AG09319 (cell line): ENCODE data around the gene F2.

Experiments used
- DNase-seq: peaks from one replicate; pipeline ENCODE4 v3.0.0-alpha.2; 2010; ENCODE audit warnings: low read depth; ENCODE audit errors: extremely low read depth
- CTCF ChIP-seq: IDR thresholded peaks from 2 replicates; pipeline ENCODE4 v1.5.1; 2011; ENCODE audit warnings: low read depth, mild to moderate bottlenecking, inconsistent platforms, low read length, moderate library complexity

The F2 gene

DNA sequence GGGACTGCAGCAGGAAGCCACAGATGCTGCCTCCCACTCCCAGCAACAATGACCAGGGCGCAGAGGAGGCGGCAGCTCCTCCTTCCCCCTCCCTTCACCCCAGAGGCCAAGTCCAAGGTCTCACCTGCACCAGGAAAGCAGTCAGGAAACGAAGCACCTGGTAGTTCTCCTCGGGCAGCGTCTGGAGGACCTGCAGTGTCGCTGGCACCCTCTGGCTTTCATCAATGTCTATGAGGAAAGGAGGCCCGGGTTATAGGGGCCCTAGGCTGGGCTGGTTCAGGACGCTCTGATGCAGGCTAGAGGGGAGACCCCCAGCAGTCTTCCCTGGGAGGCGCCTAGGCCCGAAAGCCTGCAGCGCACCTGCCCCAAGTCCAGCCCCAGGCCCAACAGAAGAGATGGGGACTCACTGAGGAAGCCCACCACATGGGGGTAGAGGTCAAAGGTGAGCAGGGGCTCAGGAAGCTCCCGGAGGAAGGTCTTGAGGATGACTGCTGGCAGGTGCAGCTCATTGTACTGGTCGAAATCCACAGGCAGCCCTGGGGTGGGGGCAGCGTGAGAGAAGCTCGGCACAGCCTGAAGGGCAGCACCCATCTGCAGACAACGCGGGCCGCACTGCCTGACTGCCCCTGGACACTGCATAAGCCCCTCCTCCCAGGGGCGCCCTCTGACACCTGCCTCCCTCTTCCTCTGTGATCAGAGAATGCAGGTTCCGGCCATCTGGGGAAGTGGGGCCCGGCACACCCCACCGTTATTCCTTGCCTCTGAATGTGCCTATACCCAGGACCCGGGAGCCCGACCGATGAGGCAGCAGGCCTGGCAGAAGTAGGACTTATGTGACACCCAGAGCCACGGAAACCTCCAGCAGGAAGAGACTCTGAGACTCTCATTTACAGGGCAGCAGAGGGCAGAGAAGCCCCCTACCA lies 39.5 kb upstream of the F2 start:
- no peak for TF ChIP-seq CTCF
- DNase-seq: no peak

- no peak for DNase-seq
- no peak for TF ChIP-seq CTCF
These were observed 38.8 kb upstream of the F2 start for GRCh38 chr11:46680164-46680760.

GRCh38 chr11:46680815-46681214 lies 38.2 kb upstream of the F2 start:
- TF ChIP-seq CTCF: no peak
- no peak for DNase-seq

DNA sequence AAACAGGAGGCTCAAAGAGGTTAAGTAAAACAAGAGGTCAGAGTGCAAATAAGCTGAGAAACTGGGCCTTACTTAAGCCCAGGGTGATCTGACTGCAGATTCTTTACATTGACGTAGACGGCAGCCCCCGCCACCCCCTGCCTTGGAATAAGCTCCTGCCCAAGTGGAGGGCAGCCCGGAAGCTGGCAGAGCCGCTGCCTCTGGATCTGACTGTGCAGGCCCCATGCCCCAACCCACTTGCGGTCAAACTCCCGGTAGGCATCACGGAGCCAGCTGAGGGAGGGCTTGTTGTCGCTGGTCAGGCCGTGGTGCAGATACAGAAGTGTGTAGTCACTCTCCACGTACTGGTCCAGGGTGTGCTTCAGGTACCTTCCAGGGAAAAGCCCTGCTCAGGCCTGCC lies 37.2 kb upstream of the F2 start:
- no peak for DNase-seq
- no peak for TF ChIP-seq CTCF

GRCh38 chr11:46682773-46683752 lies 36.0 kb upstream of the F2 start:
- no peak for DNase-seq
- no peak for TF ChIP-seq CTCF

- DNase-seq: no peak
- no peak for TF ChIP-seq CTCF
These were observed 34.6 kb upstream of the F2 start for GRCh38 chr11:46684367-46684766.
